Activated CD4-positive, alpha-beta T cell treated with anti-CD3 and anti-CD28 coated beads, Interleukin-2, amount 10 ng/mL, durations not matched to agents 7 days and 5 days (primary cell): ENCODE data around the gene PAK6. TPM values are rescaled to one million over a fixed set of nuclear protein-coding genes. Genes with fewer than 3 reads are reported as not detected.

Experiments used
- CTCF ChIA-PET: fragments of 350-600 bp; sonication (Branson Sonifier 250); formaldehyde crosslinking; loops from one replicate; lab custom pipeline; 2021; ENCODE audit warnings: antibody characterized with exemption; lab: Charles Lee
- POLR2A ChIA-PET: fragments of 350-600 bp; sonication (Branson Sonifier 250); formaldehyde crosslinking; loops from one replicate; lab custom pipeline; 2021; ENCODE audit warnings: antibody characterized with exemption; lab: Charles Lee
- DNase-seq: peaks from one replicate; pipeline ENCODE4 v3.0.0-alpha.2; 2020
- H3K27ac Mint-ChIP-seq: one replicate; pipeline ENCODE4 v1.8.0; 2021; ENCODE audit warnings: mild to moderate bottlenecking, moderate library complexity, mixed read lengths
- H3K27me3 Mint-ChIP-seq: one replicate; pipeline ENCODE4 v1.8.0; 2021; ENCODE audit warnings: mixed read lengths
- H3K36me3 Mint-ChIP-seq: one replicate; pipeline ENCODE4 v1.8.0; 2021; ENCODE audit warnings: low read depth, mixed read lengths
- H3K4me1 Mint-ChIP-seq: one replicate; pipeline ENCODE4 v1.8.0; 2021; ENCODE audit warnings: mixed read lengths
- H3K4me3 Mint-ChIP-seq: one replicate; pipeline ENCODE4 v1.8.0; 2021; ENCODE audit warnings: mild to moderate bottlenecking, moderate library complexity, mixed read lengths
- H3K9me3 Mint-ChIP-seq: one replicate; pipeline ENCODE4 v1.8.0; 2021; ENCODE audit warnings: mixed read lengths
- total RNA-seq, 2 experiments: library from RNA; stranded (reverse); gene quantifications; one replicate each; pipeline ENCODE4 v1.2.3, GENCODE V29; 2021

Gene PAK6
- total RNA-seq, 2 experiments from 2014 or later, result 0.35 to 0.47 TPM

- peaks cover 8% of the 10 kb centered on the region for H3K36me3 Mint-ChIP-seq
- ChIA-PET CTCF (interaction anchor here (1.0 to 1.3 kb wide), 2 partner anchors 10 to 25 kb away, joined by 3 to 4 read pairs; no protein-coding TSS in a partner anchor), POLR2A (no interaction called here)
- H3K4me3 Mint-ChIP-seq, result no peak overlapping the region
- no peak overlapping the region for H3K27ac Mint-ChIP-seq
- H3K4me1 Mint-ChIP-seq, result peaks cover 2% of the 10 kb centered on the region
- no peak for DNase-seq
- H3K27me3 Mint-ChIP-seq, result peaks cover 26% of the 10 kb centered on the region
- no peaks in the 10 kb centered on the region for H3K9me3 Mint-ChIP-seq
These were observed 46.3 kb downstream of the PAK6 start for GRCh38 chr15:40285151-40285550.

- Mint-ChIP-seq H3K36me3 (peaks cover 8% of the 10 kb centered on the region), H3K27ac (no peak overlapping the region), H3K4me1 (peaks cover 2% of the 10 kb centered on the region), H3K9me3 (no peaks in the 10 kb centered on the region), H3K27me3 (peaks cover 21% of the 10 kb centered on the region), H3K4me3 (no peak overlapping the region)
- DNase-seq, result no peak
- ChIA-PET POLR2A (no interaction called here), CTCF (interaction anchor here (1.0 kb wide), 2 partner anchors 11 to 21 kb away, joined by 3 to 6 read pairs; partner anchors contain the start of gene PLCB2)
These were observed 46.7 kb downstream of the PAK6 start for GRCh38 chr15:40285554-40286011.

GRCh38 chr15:40286061-40286532, 47.2 kb downstream of the PAK6 start:
- peaks cover 8% of the 10 kb centered on the region for H3K36me3 Mint-ChIP-seq
- POLR2A ChIA-PET, result no interaction called here
- no peaks in the 10 kb centered on the region for H3K9me3 Mint-ChIP-seq

GRCh38 chr15:40286794-40287193, 47.9 kb downstream of the PAK6 start:
- H3K4me3 Mint-ChIP-seq, result no peak overlapping the region
- H3K27ac Mint-ChIP-seq, result no peak overlapping the region
- POLR2A ChIA-PET, result no interaction called here
- H3K4me1 Mint-ChIP-seq, result no peaks in the 10 kb centered on the region
- peaks cover 14% of the 10 kb centered on the region for H3K27me3 Mint-ChIP-seq
- CTCF ChIA-PET, result interaction anchor here (0.8 to 3.2 kb wide), 2 partner anchors 12 to 70 kb away, joined by 3 to 12 read pairs; no protein-coding TSS in a partner anchor
- no peak for DNase-seq
- peaks cover 8% of the 10 kb centered on the region for H3K36me3 Mint-ChIP-seq
- H3K9me3 Mint-ChIP-seq, result no peaks in the 10 kb centered on the region

More at GRCh38 chr15:40286061-40286532, 47.2 kb downstream of the PAK6 start:
- no peak for DNase-seq
- CTCF ChIA-PET, result interaction anchor here (1.0 to 3.2 kb wide), 2 partner anchors 11 to 21 kb away, joined by 6 to 12 read pairs; partner anchors contain the start of gene PLCB2
- Mint-ChIP-seq H3K27me3 (peaks cover 16% of the 10 kb centered on the region), H3K4me1 (peaks cover under 1% of the 10 kb centered on the region), H3K27ac (no peak overlapping the region), H3K4me3 (no peak overlapping the region)

- no peak for DNase-seq
- POLR2A ChIA-PET, result no interaction called here
- no peaks in the 10 kb centered on the region for H3K4me1 Mint-ChIP-seq
These were observed 48.6 kb downstream of the PAK6 start for GRCh38 chr15:40287505-40287904.

GRCh38 chr15:40287968-40288367, 49.1 kb downstream of the PAK6 start:
- H3K4me1 Mint-ChIP-seq, result no peaks in the 10 kb centered on the region
- ChIA-PET POLR2A (no interaction called here), CTCF (interaction anchor here (2.0 to 3.2 kb wide), 3 partner anchors 9 to 20 kb away, joined by 9 to 13 read pairs (median 12); partner anchors contain the start of gene PLCB2)
- peaks cover 12% of the 10 kb centered on the region for H3K27me3 Mint-ChIP-seq
- H3K9me3 Mint-ChIP-seq, result no peaks in the 10 kb centered on the region
- peaks cover 8% of the 10 kb centered on the region for H3K36me3 Mint-ChIP-seq
- no peak overlapping the region for H3K4me3 Mint-ChIP-seq
- DNase-seq, result no peak
- no peak overlapping the region for H3K27ac Mint-ChIP-seq

More at GRCh38 chr15:40287505-40287904, 48.6 kb downstream of the PAK6 start:
- no peaks in the 10 kb centered on the region for H3K9me3 Mint-ChIP-seq
- no peak overlapping the region for H3K27ac Mint-ChIP-seq
- peaks cover 14% of the 10 kb centered on the region for H3K27me3 Mint-ChIP-seq
- CTCF ChIA-PET, result interaction anchor here (0.8 to 3.2 kb wide), 3 partner anchors 13 to 70 kb away, joined by 3 to 12 read pairs (median 9); partner anchors contain the start of gene PLCB2
- H3K36me3 Mint-ChIP-seq, result peaks cover 8% of the 10 kb centered on the region
- H3K4me3 Mint-ChIP-seq, result no peak overlapping the region

- POLR2A ChIA-PET, result no interaction called here
- CTCF ChIA-PET, result interaction anchor here (0.9 to 3.2 kb wide), 6 partner anchors 10 to 32 kb away, joined by 3 to 13 read pairs (median 6); partner anchors contain the start of gene PLCB2
- no peaks in the 10 kb centered on the region for H3K4me1 Mint-ChIP-seq
- peaks cover 1% of the 10 kb centered on the region for H3K27me3 Mint-ChIP-seq
- H3K4me3 Mint-ChIP-seq, result no peak overlapping the region
- no peaks in the 10 kb centered on the region for H3K9me3 Mint-ChIP-seq
- no peak overlapping the region for H3K27ac Mint-ChIP-seq
- peaks cover 10% of the 10 kb centered on the region for H3K36me3 Mint-ChIP-seq
- DNase-seq, result no peak
These were observed 50.4 kb downstream of the PAK6 start for GRCh38 chr15:40289140-40289775.

GRCh38 chr15:40290545-40290917, 51.7 kb downstream of the PAK6 start:
- Mint-ChIP-seq H3K27ac (no peak overlapping the region), H3K4me3 (no peak overlapping the region), H3K27me3 (no peaks in the 10 kb centered on the region), H3K4me1 (no peaks in the 10 kb centered on the region), H3K9me3 (no peaks in the 10 kb centered on the region), H3K36me3 (peaks cover 10% of the 10 kb centered on the region)
- CTCF ChIA-PET, result interaction anchor here (0.8 to 1.7 kb wide), 4 partner anchors 11 to 131 kb away, joined by 3 to 8 read pairs (median 5); no protein-coding TSS in a partner anchor
- DNase-seq, result no peak
- POLR2A ChIA-PET, result no interaction called here

- POLR2A ChIA-PET, result no interaction called here
- DNase-seq, result no peak
- no peaks in the 10 kb centered on the region for H3K9me3 Mint-ChIP-seq
These were observed 52.2 kb downstream of the PAK6 start for GRCh38 chr15:40290918-40291574.

GRCh38 chr15:40292246-40292645, 53.4 kb downstream of the PAK6 start:
- Mint-ChIP-seq H3K4me1 (no peaks in the 10 kb centered on the region), H3K27me3 (no peaks in the 10 kb centered on the region), H3K9me3 (no peaks in the 10 kb centered on the region), H3K27ac (no peak overlapping the region), H3K4me3 (no peak overlapping the region), H3K36me3 (peaks cover 10% of the 10 kb centered on the region)
- POLR2A ChIA-PET, result no interaction called here
- DNase-seq, result no peak
- CTCF ChIA-PET, result no interaction called here

More at GRCh38 chr15:40290918-40291574, 52.2 kb downstream of the PAK6 start:
- Mint-ChIP-seq H3K27me3 (no peaks in the 10 kb centered on the region), H3K36me3 (peaks cover 10% of the 10 kb centered on the region), H3K4me1 (no peaks in the 10 kb centered on the region), H3K4me3 (no peak overlapping the region), H3K27ac (no peak overlapping the region)
- CTCF ChIA-PET, result interaction anchor here (0.8 to 1.7 kb wide), 5 partner anchors 12 to 131 kb away, joined by 3 to 8 read pairs (median 3); no protein-coding TSS in a partner anchor

GRCh38 chr15:40293006-40293405, 54.1 kb downstream of the PAK6 start:
- Mint-ChIP-seq H3K4me1 (no peaks in the 10 kb centered on the region), H3K4me3 (no peak overlapping the region), H3K36me3 (peaks cover 13% of the 10 kb centered on the region), H3K9me3 (no peaks in the 10 kb centered on the region), H3K27me3 (no peaks in the 10 kb centered on the region), H3K27ac (peak overlapping the region; percentile 36)
- ChIA-PET CTCF (interaction anchor here (0.8 to 0.9 kb wide), 2 partner anchors 10 to 14 kb away, joined by 3 to 4 read pairs; partner anchors contain the start of gene PLCB2), POLR2A (no interaction called here)
- no peak for DNase-seq
